Large intestine (tissue), 3 donors: ENCODE results near the gene USP32. TPM values are rescaled to one million over a fixed set of nuclear protein-coding genes. Genes with fewer than 3 reads are reported as not detected.
A peak's percentile ranks its signal among the peaks of the same experiment; 100 is the strongest.
"Not testable (repeated sequence)": the region's sequence is repeated elsewhere in the genome, so short reads cannot be mapped to it uniquely, and the experiment has no call there.

Experiments used
- DNase-seq, 2 donors: peaks; one replicate each; pipeline versions ENCODE4 v3.0.0 to v3.0.0-alpha.2; 2013
- H3K27ac ChIP-seq: one replicate; pipeline ENCODE4 v1.5.1; 2013; ENCODE audit warnings: low read length
- H3K27me3 ChIP-seq: 2 replicates; pipeline ENCODE4 v1.6.1; 2013; ENCODE audit warnings: low read length; ENCODE audit not compliant: control insufficient read depth, insufficient read depth
- H3K36me3 ChIP-seq: 2 replicates; pipeline ENCODE4 v1.6.1; 2013; ENCODE audit warnings: low read length; ENCODE audit not compliant: control insufficient read depth, insufficient read depth
- H3K4me1 ChIP-seq: one replicate; pipeline ENCODE4 v1.6.1; 2013; ENCODE audit warnings: low read length; ENCODE audit not compliant: control insufficient read depth, insufficient read depth
- H3K4me3 ChIP-seq: one replicate; pipeline ENCODE4 v1.5.1; 2013; ENCODE audit warnings: low read length
- H3K9me3 ChIP-seq: one replicate; pipeline ENCODE4 v1.6.1; 2013; ENCODE audit warnings: mild to moderate bottlenecking, low read depth, low read length, moderate library complexity; ENCODE audit not compliant: control insufficient read depth
- WGBS: methylation state at CpG from one replicate; pipeline ENCODE4 v1.1.5; 2013; ENCODE audit warnings: low lambda C conversion rate; ENCODE audit not compliant: insufficient coverage; 5-methylcytosine and 5-hydroxymethylcytosine counted together
- polyA plus RNA-seq: library from polyadenylated mRNA; unstranded; fragments of 120-200 nt; gene quantifications from one replicate; pipeline ENCODE4 v1.2.1, GENCODE V29; 2013

USP32 gene
- polyA plus RNA-seq, 1 donor, result 24.0 TPM

DNA sequence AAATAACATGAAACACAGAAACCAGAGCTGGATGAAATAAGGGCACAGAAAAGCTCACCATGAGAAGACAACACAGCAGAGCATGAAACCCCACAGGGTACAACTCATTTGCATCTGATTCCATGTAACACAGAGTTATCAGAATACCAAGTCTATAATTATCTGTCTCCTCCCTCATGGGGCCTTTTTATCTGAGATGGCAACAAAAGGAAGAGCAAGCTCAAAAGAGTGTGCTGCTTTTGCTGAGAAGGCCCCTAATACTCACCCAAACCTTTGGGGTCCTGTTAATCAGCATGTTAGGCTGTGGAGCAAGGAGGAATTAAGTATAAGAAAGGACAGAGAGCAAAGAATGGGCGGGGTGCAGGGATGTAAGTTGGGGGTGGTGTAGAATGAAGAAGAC, 205.6 kb downstream of the USP32 start:
- not testable (repeated sequence) for H3K4me3 ChIP-seq, H3K27ac ChIP-seq, H3K27me3 ChIP-seq, DNase-seq, H3K9me3 ChIP-seq
- peaks cover 10% of the 10 kb centered on the region for H3K4me1 ChIP-seq
- 100% methylated on average over 1 of the region's 1 CpG for WGBS
- peaks cover 31% of the 10 kb centered on the region for H3K36me3 ChIP-seq

DNA sequence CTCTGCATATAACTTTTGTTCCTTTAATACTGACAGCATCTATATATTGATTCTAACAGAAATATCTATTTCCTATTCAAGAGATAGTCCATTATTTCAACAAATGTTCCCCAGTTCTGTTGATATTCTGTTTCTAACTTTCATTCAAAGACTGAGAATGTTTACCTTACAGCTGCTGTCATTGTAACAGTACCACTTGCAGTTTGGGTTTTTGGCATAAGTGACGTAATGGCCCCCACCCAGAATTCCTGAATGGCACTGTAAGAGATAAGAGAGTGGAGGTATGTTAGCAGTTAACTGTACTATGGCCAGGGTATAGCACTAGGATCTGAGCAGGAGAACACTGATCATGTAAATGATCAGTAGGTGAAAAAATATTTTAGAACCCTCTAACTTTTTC, 211.6 kb downstream of the USP32 start:
- H3K4me1 ChIP-seq, H3K27me3 ChIP-seq, H3K27ac ChIP-seq, DNase-seq, H3K4me3 ChIP-seq, H3K9me3 ChIP-seq: not testable (repeated sequence)
- no CpG with 5 or more reads among the region's 1 CpG for WGBS
- peaks cover 36% of the 10 kb centered on the region for H3K36me3 ChIP-seq

DNA sequence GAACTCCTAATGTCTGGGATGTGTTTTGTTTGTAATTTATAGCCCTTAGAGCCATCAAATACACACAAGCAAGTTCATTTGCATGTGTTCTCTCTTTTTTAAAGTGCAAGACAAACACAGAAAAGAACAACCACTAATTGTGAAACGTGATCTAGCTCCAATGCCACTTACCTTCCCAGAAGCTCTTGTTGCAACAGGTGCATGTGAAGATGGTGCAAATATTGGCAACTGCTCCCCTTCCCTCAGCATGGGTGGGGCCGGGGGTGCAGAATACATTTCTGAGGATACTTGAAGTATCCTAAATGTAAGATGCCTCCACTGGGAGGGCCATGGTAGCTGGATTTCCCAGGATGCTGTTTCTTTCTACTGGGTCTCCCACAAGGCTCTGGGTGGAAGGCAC, 213.8 kb downstream of the USP32 start:
- not testable (repeated sequence) for H3K27me3 ChIP-seq, H3K9me3 ChIP-seq, H3K27ac ChIP-seq, H3K4me1 ChIP-seq, H3K4me3 ChIP-seq, DNase-seq
- H3K36me3 ChIP-seq, result peaks cover 27% of the 10 kb centered on the region
- no CpG with 5 or more reads among the region's 2 CpGs for WGBS

DNA sequence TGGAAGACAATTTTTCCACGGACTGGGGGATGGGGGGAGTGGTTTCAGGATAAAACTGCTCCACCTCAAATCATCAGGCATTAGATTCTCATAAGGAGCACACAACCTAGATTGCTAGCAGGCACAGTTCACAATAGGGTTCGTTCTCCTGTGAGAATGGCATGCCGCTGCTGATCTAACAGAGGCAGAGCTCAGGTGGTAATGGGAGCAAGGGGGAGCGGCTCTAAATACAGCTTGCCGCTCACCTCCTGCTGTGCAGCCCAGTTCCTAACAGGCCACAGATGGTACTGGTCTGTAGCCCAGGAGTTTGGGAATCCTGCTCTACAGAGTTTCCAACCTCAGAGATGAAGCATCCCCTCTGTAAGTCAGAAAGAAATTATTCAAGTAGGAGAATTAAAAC, 215.2 kb downstream of the USP32 start:
- H3K27me3 ChIP-seq, result not testable (repeated sequence)
- WGBS, result no CpG with 5 or more reads among the region's 5 CpGs

DNA sequence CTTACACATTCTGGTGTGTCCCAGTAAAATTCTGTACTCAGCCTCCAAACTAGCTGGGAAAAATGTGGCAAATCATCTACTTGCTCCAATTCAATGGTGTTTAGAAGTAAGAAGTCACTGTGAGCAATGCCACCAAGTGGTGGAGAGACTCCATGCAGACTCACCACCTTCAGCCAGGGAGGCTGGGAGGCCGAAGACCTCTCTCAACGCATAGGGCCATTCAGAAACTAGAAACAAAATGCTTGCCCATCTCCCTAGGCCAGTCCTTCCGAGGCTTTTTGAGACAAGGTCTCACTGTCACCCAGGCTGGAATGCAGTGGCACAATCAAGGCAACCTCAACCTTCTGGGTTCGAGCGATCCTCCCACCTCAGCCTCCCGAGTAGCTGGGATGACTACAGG, 217.2 kb downstream of the USP32 start:
- not testable (repeated sequence) for H3K27ac ChIP-seq
- no CpG with 5 or more reads among the region's 6 CpGs for WGBS

More for the DNA sequence above, 215.2 kb downstream of the USP32 start:
- H3K9me3 ChIP-seq, H3K4me1 ChIP-seq, DNase-seq, H3K27ac ChIP-seq, H3K4me3 ChIP-seq: not testable (repeated sequence)
- H3K36me3 ChIP-seq, result peaks cover 18% of the 10 kb centered on the region

DNA sequence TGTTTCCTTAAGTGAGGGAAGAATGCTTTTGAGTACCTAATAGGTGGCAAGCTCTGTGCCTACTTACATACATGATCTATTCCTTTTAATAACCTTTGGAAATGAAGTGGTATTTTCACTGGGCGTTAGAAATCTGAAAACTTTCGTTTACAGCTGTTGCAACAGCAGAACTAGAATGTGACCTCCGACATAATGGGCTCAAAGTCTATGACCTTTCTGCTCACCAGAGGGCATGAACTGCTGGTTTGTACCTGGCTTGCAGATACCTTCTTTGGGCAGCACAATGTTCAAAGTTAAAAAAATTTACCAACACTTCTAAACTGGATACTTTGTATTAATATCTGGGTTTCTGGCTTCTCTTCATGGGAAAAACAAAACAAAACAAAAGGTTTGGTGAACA, 217.9 kb downstream of the USP32 start:
- H3K27me3 ChIP-seq, result no peaks in the 10 kb centered on the region
- H3K36me3 ChIP-seq, result peaks cover 7% of the 10 kb centered on the region
- H3K9me3 ChIP-seq, result no peaks in the 10 kb centered on the region
- H3K27ac ChIP-seq, result no peak overlapping the region
- DNase-seq, result no peak
- no CpG with 5 or more reads among the region's 3 CpGs for WGBS
- H3K4me3 ChIP-seq, result no peak overlapping the region
- peaks cover 18% of the 10 kb centered on the region for H3K4me1 ChIP-seq

More for the DNA sequence above, 217.2 kb downstream of the USP32 start:
- not testable (repeated sequence) for DNase-seq, H3K4me3 ChIP-seq, H3K27me3 ChIP-seq, H3K9me3 ChIP-seq, H3K36me3 ChIP-seq
- peaks cover 16% of the 10 kb centered on the region for H3K4me1 ChIP-seq

DNA sequence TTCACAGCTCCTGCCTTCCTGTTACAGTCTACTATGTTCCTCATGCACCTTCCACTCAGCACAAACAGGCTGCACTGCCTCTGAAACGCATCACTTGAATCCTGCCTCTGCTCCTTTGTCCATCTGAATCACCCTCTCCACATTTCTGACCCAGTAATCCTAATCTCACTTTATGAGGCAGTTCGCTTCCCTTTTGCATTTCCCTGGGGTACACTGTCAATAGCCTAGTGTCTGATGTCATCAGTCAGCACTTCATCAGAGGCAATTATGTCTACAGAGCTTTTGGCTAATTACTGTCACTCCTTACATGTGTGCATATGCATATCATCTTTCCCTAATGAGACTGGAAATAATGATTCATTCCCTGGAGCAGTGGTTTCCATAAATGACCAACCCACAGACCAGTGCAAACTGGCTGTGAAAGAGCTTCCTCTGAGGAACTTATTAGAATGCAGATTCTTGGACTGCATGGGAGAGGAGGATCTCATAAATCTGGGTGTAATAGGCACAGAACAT, 218.6 kb downstream of the USP32 start:
- 75% methylated on average over 2 of the region's 2 CpGs for WGBS
- no peaks in the 10 kb centered on the region for H3K27me3 ChIP-seq
- no peak for DNase-seq
- peaks cover 18% of the 10 kb centered on the region for H3K4me1 ChIP-seq
- no peak overlapping the region for H3K27ac ChIP-seq
- no peaks in the 10 kb centered on the region for H3K9me3 ChIP-seq
- no peak overlapping the region for H3K4me3 ChIP-seq
- H3K36me3 ChIP-seq, result peaks cover 5% of the 10 kb centered on the region

DNA sequence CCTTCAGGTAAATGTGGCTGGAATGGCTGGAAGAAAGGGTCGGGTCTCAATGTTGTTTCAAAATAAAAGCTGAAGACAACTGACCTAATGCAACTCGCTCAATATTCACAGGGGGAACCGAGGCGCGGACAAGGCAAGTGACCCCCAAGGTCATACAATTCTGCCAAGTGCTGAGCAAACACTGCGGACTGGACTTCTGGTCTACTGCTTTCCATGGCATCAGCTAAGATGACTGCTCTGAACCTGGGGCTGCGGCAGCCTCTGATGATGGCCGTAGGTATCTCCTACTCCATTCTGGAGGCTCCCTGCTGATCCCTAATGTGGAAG, 220.2 kb downstream of the USP32 start:
- H3K4me3 ChIP-seq, result no peak overlapping the region
- no peaks in the 10 kb centered on the region for H3K27me3 ChIP-seq
- H3K4me1 ChIP-seq, result peaks cover 18% of the 10 kb centered on the region
- WGBS, result no CpG with 5 or more reads among the region's 8 CpGs
- H3K27ac ChIP-seq, result no peak overlapping the region
- DNase-seq, result no peak
- H3K36me3 ChIP-seq, result peaks cover under 1% of the 10 kb centered on the region
- H3K9me3 ChIP-seq, result no peaks in the 10 kb centered on the region

DNA sequence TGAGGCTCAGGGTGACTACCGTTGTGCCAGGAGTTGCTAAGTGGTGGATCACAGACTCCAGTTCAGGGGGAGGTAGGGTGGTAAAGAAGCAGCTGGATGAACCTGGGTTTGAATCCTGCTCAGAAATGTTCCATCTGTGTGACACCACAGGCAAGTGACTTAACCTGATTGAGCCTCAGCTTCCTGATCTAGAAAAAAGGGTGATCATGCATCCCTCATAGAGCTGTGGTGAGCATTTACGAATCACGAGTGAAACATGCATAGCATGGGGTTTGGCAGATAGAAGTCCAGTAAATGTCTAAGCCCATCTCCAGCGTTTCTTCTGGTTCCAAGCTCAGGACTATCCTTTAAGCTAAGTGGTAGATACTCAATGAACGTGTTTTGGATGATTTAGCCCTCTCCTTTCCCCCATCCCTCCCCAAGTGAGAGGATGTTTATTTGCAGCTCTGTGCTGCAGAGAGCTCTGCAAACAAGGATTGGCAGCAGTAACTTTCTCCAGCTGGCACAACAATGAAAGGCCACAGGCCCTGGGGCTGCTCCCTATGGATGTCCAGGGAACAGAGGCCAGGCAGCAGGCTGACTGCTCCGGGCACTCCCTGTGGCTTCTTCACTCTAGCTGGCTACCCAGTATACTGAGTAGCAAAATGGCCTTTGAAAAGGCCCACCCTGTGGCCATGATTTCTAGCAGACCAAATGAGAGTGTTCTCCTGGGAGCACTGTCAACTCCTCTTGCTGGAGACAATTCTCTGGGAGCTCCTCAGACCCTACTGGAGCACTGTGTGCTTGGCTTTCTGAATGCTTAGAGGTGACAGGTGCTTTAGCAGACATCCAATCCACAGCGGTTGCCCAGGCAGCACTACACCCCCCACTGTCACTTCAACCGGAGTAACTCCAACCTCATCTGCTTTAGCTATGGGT, 220.8 kb downstream of the USP32 start:
- H3K9me3 ChIP-seq, result no peaks in the 10 kb centered on the region
- H3K27ac ChIP-seq, result no peak overlapping the region
- no peak overlapping the region for H3K4me3 ChIP-seq
- no peak for DNase-seq
- H3K27me3 ChIP-seq, result no peaks in the 10 kb centered on the region
- no peaks in the 10 kb centered on the region for H3K36me3 ChIP-seq
- peaks cover 19% of the 10 kb centered on the region for H3K4me1 ChIP-seq
- no CpG with 5 or more reads among the region's 8 CpGs for WGBS

DNA sequence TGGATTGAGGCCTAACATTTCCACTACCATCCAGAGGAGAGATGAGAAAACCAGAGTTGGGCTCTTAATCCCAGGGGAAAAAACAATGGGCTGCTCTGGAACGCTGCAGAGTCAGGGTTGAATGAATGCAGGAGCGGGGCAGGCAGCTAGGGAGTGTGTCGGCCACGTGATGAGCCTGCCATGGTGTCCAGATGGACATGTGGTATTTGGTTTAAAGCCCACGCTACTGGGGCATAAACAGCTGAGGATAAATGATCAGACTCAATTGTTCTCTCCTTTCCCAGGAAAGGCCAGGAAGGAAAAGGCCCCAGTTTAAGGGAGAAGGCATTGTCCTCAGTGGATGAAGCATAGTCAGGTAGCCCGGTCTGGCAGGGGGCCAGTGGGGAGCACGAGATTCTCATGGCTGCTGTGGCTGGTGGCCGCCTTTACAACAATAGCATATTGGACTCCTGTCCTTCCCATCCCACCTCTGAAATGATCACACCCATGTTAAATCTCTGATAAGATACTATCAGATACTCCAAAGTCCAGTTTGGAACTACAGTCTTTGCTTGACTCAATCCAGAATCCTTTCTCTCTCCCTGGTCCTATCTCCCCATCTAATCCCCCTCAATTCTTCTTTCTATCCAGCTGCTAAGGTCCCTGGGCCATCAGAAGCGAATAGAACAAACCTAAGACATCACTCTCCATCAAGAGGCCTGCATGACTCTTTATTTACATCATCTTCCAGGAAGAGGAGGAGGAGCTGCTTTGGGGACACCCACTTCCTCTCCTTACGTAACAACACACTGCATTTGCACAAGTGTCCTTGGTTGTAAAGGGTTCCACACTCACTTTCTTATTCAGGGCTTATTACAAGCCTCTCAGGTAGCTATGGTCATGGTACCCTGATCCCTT, 221.8 kb downstream of the USP32 start:
- Histone ChIP-seq H3K4me1 (peaks cover 28% of the 10 kb centered on the region), H3K36me3 (no peaks in the 10 kb centered on the region), H3K27me3 (no peaks in the 10 kb centered on the region), H3K9me3 (no peaks in the 10 kb centered on the region), H3K4me3 (no peak overlapping the region), H3K27ac (no peak overlapping the region)
- WGBS, result no CpG with 5 or more reads among the region's 10 CpGs
- peak in 1 of 2 donors; percentile 47 for DNase-seq
